ENCODE measurements around the gene MAD2L1BP.

Gene MAD2L1BP

DNA sequence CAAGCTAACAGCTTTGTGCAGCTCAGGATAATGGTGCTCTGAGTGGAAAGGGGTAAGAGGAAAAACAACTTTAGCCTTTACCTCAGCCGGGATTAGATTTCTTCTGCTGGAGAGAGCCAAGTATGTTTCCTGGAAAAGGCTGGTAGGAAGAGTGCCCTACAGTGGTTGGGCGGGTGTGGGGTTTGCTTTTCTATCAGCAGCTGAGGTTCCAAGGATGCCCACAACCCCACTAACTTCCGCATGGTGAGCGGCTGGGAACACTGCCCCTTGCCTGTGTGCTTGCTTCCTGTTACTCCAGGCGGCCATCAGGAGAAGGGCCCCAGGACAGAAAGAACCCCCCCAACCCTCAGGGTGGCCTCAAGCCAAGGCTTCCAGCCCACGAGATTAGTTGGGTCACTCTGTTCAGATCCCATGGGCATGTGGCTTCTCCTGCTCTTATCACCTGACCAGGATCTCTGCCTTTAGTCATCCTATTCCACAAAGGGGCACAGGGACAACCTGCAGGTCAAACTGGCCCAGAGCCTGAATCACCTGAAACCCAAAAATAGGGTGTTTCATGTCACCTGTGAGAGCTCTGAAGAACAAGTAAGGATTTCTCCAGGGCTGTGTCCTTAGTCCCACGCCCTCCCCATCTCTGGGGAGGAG lies 41.4 kb downstream of the MAD2L1BP start (continued):
- TF ChIP-seq, protein P1, sequence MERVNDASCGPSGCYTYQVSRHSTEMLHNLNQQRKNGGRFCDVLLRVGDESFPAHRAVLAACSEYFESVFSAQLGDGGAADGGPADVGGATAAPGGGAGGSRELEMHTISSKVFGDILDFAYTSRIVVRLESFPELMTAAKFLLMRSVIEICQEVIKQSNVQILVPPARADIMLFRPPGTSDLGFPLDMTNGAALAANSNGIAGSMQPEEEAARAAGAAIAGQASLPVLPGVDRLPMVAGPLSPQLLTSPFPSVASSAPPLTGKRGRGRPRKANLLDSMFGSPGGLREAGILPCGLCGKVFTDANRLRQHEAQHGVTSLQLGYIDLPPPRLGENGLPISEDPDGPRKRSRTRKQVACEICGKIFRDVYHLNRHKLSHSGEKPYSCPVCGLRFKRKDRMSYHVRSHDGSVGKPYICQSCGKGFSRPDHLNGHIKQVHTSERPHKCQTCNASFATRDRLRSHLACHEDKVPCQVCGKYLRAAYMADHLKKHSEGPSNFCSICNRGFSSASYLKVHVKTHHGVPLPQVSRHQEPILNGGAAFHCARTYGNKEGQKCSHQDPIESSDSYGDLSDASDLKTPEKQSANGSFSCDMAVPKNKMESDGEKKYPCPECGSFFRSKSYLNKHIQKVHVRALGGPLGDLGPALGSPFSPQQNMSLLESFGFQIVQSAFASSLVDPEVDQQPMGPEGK (CRISPR knock-in tag; IDR thresholded peaks at IDR 0.05; ENCODE audit: borderline replicate concordance) = no peak
- TF ChIP-seq ZNF8 (CRISPR knock-in tag; IDR thresholded peaks at IDR 0.05) (no peak), TCF4 (CRISPR knock-in tag; IDR thresholded peaks at IDR 0.05; ENCODE audit: borderline replicate concordance) (no peak)

DNA sequence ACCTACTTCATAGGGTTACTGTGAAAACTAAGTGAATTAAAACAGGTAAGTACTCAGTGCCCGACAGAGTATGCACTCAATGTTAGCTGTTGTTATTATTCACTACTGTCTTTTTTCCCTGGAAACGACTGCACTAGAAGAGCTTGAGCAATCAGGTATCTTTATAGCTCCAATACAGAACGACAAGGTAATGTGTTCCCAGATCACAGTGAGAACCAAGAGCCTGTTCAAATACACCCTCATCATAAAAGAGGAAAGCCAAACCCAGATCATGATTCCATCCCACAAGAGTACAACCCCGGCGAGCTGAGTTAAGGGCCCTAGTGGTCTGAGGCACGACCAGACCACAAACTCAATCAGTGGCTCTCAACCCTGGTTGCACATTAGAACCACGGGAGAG lies 42.1 kb downstream of the MAD2L1BP start:
- ATAC-seq = no peak
- no peak for TF ChIP-seq ISL1 (CRISPR knock-in tag; IDR thresholded peaks at IDR 0.05)
- no peak for TF ChIP-seq ARNTL (CRISPR knock-in tag; IDR thresholded peaks at IDR 0.05; ENCODE audit: borderline replicate concordance, low read depth)
- TF ChIP-seq, protein P2, sequence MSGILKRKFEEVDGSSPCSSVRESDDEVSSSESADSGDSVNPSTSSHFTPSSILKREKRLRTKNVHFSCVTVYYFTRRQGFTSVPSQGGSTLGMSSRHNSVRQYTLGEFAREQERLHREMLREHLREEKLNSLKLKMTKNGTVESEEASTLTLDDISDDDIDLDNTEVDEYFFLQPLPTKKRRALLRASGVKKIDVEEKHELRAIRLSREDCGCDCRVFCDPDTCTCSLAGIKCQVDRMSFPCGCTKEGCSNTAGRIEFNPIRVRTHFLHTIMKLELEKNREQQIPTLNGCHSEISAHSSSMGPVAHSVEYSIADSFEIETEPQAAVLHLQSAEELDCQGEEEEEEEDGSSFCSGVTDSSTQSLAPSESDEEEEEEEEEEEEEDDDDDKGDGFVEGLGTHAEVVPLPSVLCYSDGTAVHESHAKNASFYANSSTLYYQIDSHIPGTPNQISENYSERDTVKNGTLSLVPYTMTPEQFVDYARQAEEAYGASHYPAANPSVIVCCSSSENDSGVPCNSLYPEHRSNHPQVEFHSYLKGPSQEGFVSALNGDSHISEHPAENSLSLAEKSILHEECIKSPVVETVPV (CRISPR knock-in tag; IDR thresholded peaks at IDR 0.05) = no peak
- TF ChIP-seq BACH2 (CRISPR knock-in tag; IDR thresholded peaks at IDR 0.05; ENCODE audit: borderline replicate concordance) = no peak
- TF ChIP-seq TCF4 (CRISPR knock-in tag; IDR thresholded peaks at IDR 0.05; ENCODE audit: borderline replicate concordance) = no peak
- TF ChIP-seq ESRRG (CRISPR knock-in tag; IDR thresholded peaks at IDR 0.05) = no peak

DNA sequence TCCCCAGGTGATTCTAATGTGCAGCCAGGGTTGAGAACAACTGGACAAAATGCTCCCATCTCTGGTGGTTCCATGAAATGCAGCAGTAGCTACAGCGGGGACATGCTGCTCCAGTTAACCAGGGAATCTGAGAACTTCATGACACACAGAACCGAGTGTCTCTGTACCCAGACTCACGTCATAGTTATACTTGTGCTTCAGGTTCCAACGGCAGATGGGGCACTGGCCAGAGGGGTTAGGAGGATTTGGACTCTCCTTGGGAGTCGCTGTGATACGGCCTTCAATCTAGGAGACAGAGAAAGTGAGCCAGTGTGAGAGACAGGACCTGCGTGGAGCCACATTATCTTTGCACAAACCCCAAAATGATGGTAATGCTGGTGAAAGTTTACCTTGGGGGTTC lies 42.7 kb downstream of the MAD2L1BP start:
- TF ChIP-seq, protein P2 (CRISPR knock-in tag; IDR thresholded peaks at IDR 0.05) = no peak
- TF ChIP-seq BACH2 (CRISPR knock-in tag; IDR thresholded peaks at IDR 0.05; ENCODE audit: borderline replicate concordance) (no peak), ZC3H10 (CRISPR knock-in tag; IDR thresholded peaks at IDR 0.05) (no peak), SNAI2 (CRISPR knock-in tag; IDR thresholded peaks at IDR 0.05) (no peak), PPARA (CRISPR knock-in tag; IDR thresholded peaks at IDR 0.05; ENCODE audit: borderline replicate concordance) (no peak), ESRRG (CRISPR knock-in tag; IDR thresholded peaks at IDR 0.05) (no peak), OSR1 (CRISPR knock-in tag; IDR thresholded peaks at IDR 0.05) (no peak), ARNTL (CRISPR knock-in tag; IDR thresholded peaks at IDR 0.05; ENCODE audit: borderline replicate concordance, low read depth) (no peak), CSDC2 (CRISPR knock-in tag; IDR thresholded peaks at IDR 0.05) (no peak), ZFP3 (CRISPR knock-in tag; IDR thresholded peaks at IDR 0.05) (no peak), ISL1 (CRISPR knock-in tag; IDR thresholded peaks at IDR 0.05) (no peak), ZNF8 (CRISPR knock-in tag; IDR thresholded peaks at IDR 0.05) (no peak), RARB (CRISPR knock-in tag; IDR thresholded peaks at IDR 0.05) (no peak), ZNF70 (CRISPR knock-in tag; IDR thresholded peaks at IDR 0.05) (no peak)
- TF ChIP-seq, protein P3, sequence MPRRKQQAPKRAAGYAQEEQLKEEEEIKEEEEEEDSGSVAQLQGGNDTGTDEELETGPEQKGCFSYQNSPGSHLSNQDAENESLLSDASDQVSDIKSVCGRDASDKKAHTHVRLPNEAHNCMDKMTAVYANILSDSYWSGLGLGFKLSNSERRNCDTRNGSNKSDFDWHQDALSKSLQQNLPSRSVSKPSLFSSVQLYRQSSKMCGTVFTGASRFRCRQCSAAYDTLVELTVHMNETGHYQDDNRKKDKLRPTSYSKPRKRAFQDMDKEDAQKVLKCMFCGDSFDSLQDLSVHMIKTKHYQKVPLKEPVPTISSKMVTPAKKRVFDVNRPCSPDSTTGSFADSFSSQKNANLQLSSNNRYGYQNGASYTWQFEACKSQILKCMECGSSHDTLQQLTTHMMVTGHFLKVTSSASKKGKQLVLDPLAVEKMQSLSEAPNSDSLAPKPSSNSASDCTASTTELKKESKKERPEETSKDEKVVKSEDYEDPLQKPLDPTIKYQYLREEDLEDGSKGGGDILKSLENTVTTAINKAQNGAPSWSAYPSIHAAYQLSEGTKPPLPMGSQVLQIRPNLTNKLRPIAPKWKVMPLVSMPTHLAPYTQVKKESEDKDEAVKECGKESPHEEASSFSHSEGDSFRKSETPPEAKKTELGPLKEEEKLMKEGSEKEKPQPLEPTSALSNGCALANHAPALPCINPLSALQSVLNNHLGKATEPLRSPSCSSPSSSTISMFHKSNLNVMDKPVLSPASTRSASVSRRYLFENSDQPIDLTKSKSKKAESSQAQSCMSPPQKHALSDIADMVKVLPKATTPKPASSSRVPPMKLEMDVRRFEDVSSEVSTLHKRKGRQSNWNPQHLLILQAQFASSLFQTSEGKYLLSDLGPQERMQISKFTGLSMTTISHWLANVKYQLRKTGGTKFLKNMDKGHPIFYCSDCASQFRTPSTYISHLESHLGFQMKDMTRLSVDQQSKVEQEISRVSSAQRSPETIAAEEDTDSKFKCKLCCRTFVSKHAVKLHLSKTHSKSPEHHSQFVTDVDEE (CRISPR knock-in tag; IDR thresholded peaks at IDR 0.05) = no peak
- TF ChIP-seq, protein P1 (CRISPR knock-in tag; IDR thresholded peaks at IDR 0.05; ENCODE audit: borderline replicate concordance) = no peak
- ATAC-seq = no peak

DNA sequence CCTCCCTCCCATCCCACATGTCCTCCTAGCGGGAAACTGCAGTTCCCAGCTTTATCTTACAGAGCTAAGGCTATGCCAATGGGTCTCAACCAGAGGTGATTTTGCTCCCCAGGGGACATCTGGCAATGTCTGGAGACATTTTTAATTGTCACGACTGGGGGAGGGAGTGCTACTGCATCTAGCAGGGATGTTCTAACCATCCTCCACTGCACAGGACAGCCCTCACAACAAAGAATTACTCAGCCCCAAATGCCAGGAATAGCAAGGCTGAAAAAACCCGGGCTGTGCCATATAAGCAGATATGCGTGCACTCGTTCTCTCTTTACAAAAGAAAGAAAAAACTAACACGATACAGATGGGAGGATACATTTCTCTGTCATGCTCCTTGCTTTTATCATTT lies 43.4 kb downstream of the MAD2L1BP start:
- TF ChIP-seq OSR1 (CRISPR knock-in tag; IDR thresholded peaks at IDR 0.05) (no peak), TOX (CRISPR knock-in tag; IDR thresholded peaks at IDR 0.05; ENCODE audit: borderline replicate concordance) (no peak), SNAI2 (CRISPR knock-in tag; IDR thresholded peaks at IDR 0.05) (no peak), ZFP30 (CRISPR knock-in tag; IDR thresholded peaks at IDR 0.05) (no peak)
- no peak for ATAC-seq

Data from SK-N-SH treated with all-trans-retinoic acid at 6 μM for 48 hours (cell line).